GM23338 (cell line): ENCODE data around the gene SEC14L3.

Source experiments
- CREB1 ChIP-seq: fragments of 250-450 bp; sonication (Bioruptor Pico); IDR thresholded peaks from 2 replicates; pipeline ENCODE4 v1.5.0; 2020; ENCODE audit warnings: low read depth, mild to moderate bottlenecking, moderate library complexity
- CTCF ChIP-seq, 2 experiments: fragments of 200-600 bp in 1 of 2; sonication (generic) in 1 of 2; conservative IDR thresholded peaks; 2 replicates each; pipeline versions ENCODE4 v1.5.1 to v1.6.1; 2016 to 2017; ENCODE audit warnings: antibody characterized with exemption in 2 of 2, low read depth in 2 of 2, mild to moderate bottlenecking in 2 of 2, moderate library complexity in 1 of 2
- EZH2 ChIP-seq: fragments of 200-600 bp; sonication (generic); IDR thresholded peaks from one replicate; pipeline ENCODE4 v1.8.0; 2017; ENCODE audit warnings: antibody characterized with exemption, mild to moderate bottlenecking, low read depth; ENCODE audit not compliant: unreplicated experiment
- EZH2phosphoT487 ChIP-seq: fragments of 200-600 bp; sonication (generic); IDR thresholded peaks from one replicate; pipeline ENCODE4 v1.8.1; 2018; ENCODE audit warnings: antibody characterized with exemption; ENCODE audit not compliant: unreplicated experiment
- JUNB ChIP-seq: IDR thresholded peaks from one replicate; pipeline ENCODE4 v1.6.1; 2016; ENCODE audit warnings: antibody characterized with exemption; ENCODE audit not compliant: unreplicated experiment
- NANOG ChIP-seq: IDR thresholded peaks from 2 replicates; pipeline ENCODE4 v1.6.1; 2016; ENCODE audit warnings: antibody characterized with exemption, borderline replicate concordance
- POLR2AphosphoS5 ChIP-seq: IDR thresholded peaks from 2 replicates; pipeline ENCODE4 v1.6.1; 2016; ENCODE audit warnings: antibody characterized with exemption, low read depth
- STAT1 ChIP-seq: IDR thresholded peaks from one replicate; pipeline ENCODE4 v1.6.1; 2016; ENCODE audit warnings: antibody characterized with exemption; ENCODE audit not compliant: unreplicated experiment
- ZNF114 ChIP-seq: fragments of 250-450 bp; sonication (Bioruptor Pico); IDR thresholded peaks from 2 replicates; pipeline ENCODE4 v1.5.0; 2020; ENCODE audit warnings: mild to moderate bottlenecking, moderate library complexity
- ZNF331 ChIP-seq: fragments of 250-450 bp; sonication (Bioruptor Pico); IDR thresholded peaks from 2 replicates; pipeline ENCODE4 v1.5.0; 2020; ENCODE audit warnings: low read depth, mild to moderate bottlenecking, moderate library complexity
- ZNF462 ChIP-seq: fragments of 250-450 bp; sonication (Bioruptor Pico); IDR thresholded peaks from 2 replicates; pipeline ENCODE4 v1.5.0; 2020; ENCODE audit warnings: mild to moderate bottlenecking, moderate library complexity
- TF ChIP-seq, protein P1 (sequence below): IDR thresholded peaks from one replicate; pipeline ENCODE4 v1.6.1; 2018; ENCODE audit warnings: antibody characterized with exemption; ENCODE audit not compliant: unreplicated experiment
- TF ChIP-seq, protein P2 (sequence below): IDR thresholded peaks from 2 replicates; pipeline ENCODE4 v1.6.1; 2016; ENCODE audit warnings: antibody characterized with exemption

GRCh38 chr22:30441088-30441487 is 30.7 kb downstream of the SEC14L3 start:
- TF ChIP-seq, protein P1, sequence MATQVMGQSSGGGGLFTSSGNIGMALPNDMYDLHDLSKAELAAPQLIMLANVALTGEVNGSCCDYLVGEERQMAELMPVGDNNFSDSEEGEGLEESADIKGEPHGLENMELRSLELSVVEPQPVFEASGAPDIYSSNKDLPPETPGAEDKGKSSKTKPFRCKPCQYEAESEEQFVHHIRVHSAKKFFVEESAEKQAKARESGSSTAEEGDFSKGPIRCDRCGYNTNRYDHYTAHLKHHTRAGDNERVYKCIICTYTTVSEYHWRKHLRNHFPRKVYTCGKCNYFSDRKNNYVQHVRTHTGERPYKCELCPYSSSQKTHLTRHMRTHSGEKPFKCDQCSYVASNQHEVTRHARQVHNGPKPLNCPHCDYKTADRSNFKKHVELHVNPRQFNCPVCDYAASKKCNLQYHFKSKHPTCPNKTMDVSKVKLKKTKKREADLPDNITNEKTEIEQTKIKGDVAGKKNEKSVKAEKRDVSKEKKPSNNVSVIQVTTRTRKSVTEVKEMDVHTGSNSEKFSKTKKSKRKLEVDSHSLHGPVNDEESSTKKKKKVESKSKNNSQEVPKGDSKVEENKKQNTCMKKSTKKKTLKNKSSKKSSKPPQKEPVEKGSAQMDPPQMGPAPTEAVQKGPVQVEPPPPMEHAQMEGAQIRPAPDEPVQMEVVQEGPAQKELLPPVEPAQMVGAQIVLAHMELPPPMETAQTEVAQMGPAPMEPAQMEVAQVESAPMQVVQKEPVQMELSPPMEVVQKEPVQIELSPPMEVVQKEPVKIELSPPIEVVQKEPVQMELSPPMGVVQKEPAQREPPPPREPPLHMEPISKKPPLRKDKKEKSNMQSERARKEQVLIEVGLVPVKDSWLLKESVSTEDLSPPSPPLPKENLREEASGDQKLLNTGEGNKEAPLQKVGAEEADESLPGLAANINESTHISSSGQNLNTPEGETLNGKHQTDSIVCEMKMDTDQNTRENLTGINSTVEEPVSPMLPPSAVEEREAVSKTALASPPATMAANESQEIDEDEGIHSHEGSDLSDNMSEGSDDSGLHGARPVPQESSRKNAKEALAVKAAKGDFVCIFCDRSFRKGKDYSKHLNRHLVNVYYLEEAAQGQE, result no peak
- TF ChIP-seq CTCF (conservative IDR thresholded peaks at IDR 0.05; ENCODE audit: low read depth in 2 of 2) (no peak), NANOG (no peak), EZH2 (no peak), CREB1 (CRISPR knock-in tag) (no peak), POLR2AphosphoS5 (no peak), EZH2phosphoT487 (no peak), JUNB (no peak), STAT1 (no peak), ZNF331 (no peak), ZNF114 (CRISPR knock-in tag) (no peak), ZNF462 (no peak)
- TF ChIP-seq, protein P2, sequence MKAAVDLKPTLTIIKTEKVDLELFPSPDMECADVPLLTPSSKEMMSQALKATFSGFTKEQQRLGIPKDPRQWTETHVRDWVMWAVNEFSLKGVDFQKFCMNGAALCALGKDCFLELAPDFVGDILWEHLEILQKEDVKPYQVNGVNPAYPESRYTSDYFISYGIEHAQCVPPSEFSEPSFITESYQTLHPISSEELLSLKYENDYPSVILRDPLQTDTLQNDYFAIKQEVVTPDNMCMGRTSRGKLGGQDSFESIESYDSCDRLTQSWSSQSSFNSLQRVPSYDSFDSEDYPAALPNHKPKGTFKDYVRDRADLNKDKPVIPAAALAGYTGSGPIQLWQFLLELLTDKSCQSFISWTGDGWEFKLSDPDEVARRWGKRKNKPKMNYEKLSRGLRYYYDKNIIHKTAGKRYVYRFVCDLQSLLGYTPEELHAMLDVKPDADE, result no peak
